ENCODE data around the gene TRAPPC8.
"Not testable (repeated sequence)": the region's sequence is repeated elsewhere in the genome, so short reads cannot be mapped to it uniquely, and the experiment has no call there.

The TRAPPC8 gene, protein sequence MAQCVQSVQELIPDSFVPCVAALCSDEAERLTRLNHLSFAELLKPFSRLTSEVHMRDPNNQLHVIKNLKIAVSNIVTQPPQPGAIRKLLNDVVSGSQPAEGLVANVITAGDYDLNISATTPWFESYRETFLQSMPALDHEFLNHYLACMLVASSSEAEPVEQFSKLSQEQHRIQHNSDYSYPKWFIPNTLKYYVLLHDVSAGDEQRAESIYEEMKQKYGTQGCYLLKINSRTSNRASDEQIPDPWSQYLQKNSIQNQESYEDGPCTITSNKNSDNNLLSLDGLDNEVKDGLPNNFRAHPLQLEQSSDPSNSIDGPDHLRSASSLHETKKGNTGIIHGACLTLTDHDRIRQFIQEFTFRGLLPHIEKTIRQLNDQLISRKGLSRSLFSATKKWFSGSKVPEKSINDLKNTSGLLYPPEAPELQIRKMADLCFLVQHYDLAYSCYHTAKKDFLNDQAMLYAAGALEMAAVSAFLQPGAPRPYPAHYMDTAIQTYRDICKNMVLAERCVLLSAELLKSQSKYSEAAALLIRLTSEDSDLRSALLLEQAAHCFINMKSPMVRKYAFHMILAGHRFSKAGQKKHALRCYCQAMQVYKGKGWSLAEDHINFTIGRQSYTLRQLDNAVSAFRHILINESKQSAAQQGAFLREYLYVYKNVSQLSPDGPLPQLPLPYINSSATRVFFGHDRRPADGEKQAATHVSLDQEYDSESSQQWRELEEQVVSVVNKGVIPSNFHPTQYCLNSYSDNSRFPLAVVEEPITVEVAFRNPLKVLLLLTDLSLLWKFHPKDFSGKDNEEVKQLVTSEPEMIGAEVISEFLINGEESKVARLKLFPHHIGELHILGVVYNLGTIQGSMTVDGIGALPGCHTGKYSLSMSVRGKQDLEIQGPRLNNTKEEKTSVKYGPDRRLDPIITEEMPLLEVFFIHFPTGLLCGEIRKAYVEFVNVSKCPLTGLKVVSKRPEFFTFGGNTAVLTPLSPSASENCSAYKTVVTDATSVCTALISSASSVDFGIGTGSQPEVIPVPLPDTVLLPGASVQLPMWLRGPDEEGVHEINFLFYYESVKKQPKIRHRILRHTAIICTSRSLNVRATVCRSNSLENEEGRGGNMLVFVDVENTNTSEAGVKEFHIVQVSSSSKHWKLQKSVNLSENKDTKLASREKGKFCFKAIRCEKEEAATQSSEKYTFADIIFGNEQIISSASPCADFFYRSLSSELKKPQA (N-terminal part only)

DNA sequence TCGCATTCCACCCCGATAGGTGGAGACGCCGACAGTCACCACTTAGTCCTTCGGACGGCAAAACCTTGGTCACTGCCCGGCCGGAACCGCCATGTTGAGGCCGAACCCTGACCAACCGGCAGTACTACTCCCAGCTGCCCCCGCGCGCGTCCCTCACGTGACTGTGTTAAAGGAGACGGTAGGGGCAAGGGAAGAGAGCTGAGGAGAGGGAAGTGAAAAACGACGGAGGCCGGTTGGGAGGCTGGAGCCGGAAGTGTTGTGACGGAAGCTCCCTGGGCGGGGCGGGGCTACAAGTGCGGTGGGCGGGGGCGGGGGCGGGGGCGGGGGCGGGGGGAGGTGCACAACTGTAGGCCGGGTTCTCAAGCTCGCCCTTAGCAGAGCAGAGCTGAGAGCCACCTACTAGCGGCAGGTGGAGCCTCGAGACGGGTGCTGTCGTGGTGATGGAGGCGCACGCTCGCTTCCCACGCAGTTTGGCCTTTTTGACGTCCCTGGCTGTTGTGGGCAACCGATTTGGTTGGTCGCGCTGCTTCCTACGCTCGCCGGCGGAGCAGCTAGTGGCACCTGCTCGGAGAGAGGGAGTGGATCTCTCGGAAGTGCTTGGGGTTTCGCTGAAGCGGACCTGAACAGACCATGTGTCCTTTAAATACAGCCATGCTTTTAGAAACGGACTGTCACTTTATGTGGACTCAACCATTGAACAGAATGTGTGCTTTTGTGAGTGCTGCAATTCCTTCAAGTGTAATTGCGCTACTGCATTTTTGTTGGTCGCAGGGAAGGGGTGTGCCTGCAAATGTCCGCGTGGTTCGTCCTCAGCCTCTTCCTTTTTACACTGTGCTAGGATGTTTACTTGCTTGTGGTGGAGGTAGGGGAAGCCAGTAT, at the start of gene TRAPPC8:
Gene TRAPPC8, minus strand, starts transcription at position 130 of the 879 bp plus-strand sequence. CDS start 364 bp downstream, outside the sequence.
- peak; percentile 95 for DNase-seq

DNA sequence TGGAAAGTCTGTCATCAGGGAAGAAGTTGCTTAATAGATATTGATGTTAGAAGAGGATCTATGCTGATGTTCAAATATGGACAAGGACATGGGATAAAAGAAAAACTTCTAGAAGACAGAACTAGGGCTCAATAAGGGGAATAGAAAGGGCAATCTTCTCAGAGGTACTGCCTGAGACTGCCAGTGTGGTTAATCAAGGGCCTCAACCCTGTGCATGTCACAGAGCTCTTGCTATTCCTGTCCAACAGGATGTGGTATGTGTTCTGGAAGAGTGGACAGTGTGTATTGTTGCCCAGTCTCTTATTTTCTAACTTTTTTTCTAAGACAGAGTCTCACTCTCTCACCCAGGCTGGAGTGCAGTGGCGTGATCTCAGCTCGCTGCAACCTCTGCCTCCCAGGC, 47.9 kb upstream of the TRAPPC8 start:
- DNase-seq = no peak

DNA sequence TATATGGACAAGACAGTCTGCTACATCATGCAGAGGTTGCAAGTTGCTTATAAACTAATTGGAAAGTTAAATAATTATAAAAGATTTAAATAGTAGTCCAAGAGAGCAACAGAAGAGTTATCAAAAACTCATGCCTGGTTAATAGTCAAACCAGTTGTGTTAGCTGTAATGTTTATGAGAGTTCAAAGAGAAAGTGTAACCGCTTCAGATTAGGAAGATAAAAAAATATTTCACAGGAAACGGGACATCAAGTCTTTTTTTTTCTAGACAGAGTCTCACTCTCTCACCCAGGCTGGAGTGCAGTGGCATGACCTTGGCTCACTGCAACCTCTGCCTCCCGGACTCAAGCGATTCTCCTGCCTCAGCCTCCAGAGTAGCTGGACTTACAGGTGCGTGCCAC, 41.0 kb upstream of the TRAPPC8 start:
- peak; percentile 41 for DNase-seq

DNA sequence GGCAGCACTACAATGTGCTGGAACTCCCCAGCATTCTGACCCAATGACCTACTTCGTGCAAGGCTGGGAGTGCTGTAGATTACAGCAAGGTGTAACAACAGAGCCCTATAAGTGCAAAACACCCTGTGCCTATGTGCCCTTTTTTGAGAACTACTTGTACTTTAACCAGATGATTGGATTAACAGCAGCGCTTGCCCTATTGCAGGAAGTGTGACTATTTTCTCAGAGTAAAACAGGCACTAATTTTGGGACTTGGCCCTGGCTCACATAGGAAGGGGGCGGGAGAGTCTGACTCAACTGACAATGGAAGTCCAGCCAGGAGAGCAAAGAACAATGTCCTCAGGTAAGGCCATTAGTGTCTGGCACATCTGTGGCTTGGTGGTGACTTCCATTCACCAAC, 40.1 kb upstream of the TRAPPC8 start:
- DNase-seq = no peak

DNA sequence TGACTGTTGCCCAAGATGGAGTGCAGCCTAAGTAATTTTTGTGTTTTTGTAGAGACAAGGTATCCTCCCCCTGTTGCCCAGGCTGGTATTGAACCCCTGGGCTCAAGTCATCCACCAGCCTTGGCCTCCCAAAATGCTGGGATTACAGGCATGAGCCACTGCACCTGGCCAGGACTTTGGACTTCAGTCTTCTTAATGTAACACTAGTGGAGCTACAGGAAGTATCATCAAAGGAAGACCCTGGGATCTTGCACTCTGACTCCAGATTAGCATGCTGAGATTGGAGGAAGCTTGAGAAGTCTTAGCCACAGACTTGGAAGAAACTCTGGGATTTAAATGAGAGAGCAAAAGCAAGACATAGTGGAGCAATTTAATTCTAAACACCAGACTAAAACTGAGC, 37.9 kb upstream of the TRAPPC8 start:
- no peak for DNase-seq

DNA sequence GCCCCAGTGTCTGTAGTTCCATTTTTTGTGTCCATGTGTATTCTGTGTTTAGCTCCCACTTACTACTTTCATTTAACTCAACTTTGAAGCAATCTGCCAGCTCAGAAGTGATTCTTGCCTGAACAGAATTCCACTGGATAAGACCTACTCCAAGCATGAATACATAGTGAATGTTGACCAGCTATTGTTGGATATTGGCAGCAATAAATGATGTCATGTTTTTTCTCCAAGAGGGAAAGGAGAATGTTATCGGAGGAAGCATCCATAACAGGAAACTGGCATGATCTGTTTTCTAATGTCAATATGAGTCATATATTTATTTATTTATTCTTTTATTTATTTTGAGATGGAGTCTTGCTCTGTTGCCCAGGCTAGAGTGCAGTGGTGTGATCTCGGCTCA, 36.8 kb upstream of the TRAPPC8 start:
- DNase-seq = no peak

DNA sequence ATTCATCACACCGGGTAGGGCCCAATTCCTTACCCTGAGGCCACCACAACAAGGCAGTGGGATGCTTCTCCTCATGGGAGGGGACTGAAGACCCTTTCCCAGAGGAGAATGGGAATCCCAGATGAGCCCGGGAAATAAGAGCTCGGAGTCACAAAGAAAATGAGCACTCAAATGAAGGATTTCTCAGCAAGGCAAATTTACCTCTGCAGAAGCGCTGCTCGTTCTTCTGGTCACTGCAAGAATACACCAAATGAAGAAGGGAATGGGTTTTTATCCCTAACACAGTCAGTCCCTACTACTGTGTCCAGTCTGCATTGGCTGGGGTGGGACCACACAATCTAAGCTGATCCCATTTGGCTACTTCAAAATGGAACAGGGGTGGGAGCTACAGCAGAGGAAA, 35.7 kb upstream of the TRAPPC8 start:
- DNase-seq = no peak

DNA sequence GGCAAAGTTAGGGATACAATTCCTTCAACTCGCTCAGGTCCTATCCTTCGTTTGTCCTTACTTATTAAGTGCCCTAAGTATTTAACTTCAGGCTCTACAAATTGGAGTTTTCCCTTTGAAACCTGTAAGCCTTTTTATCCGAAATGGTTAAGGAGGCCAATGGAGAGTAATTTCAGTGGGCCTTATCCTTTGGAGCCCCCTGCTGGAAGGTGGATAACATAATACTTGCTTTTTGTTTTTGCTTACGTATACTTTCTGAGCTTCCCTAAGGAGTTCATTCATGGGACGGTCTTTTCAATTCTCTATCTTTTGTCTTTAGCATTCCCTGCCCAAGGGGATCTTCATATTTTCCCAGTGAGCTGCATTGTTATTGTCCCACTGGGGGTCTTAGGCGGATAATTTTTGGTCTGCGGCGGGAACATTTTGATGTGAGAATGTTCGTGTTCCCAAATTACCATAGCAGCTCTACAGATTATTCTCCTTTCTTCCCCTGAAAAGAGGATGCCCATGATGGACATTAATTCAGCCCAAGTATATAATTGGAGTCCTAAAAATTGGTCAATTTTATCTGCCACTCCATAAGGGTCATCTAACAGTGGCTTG, 34.4 kb upstream of the TRAPPC8 start:
- peak; percentile 57 for DNase-seq

DNA sequence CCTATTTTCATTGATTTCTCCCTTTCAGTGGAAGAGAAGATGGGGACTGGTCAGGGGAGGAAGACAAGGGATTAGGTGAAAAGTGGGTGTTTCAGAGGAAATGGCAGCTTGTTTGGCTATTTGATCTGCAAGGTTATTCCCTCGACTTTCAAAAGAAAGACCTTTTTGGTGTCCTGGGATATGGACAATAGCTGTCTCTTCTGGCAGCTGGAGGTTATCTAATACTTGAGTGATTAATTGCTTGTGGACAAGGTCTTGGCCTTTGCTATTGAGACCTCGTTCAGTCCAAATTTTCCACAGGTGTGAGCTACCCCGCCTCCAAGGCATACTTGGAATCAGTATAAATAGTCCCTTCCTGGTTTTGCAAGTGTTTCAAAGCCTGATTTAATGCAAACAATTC, 33.3 kb upstream of the TRAPPC8 start:
- no peak for DNase-seq

DNA sequence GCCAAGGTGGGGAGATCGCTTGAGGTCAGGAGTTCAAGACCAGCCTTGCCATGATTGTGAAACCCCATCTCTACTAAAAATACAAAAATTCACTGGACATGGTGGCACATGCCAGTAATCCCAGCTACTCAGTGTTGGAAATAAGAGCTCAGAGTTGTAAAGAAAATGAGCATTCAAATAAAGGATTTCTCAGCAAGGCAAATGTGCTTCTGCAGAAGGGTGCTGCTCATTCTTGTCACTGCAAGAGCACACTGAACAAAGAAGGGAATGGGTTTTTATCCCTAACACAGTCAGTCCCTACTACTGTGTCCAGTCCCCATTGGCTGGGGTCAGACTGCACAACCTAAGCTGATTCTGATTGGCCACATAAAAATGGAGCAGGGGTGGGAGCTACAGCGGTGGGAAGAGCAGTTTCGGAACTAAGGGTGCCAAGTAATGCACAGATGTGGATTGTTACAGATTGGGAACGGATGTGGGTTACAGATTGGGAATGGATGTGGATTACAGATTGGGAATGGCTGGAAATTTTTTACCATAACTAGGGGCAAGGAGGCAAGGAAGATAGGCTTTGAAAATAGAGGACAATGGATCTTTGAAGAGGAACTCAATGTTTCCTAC, 31.1 kb upstream of the TRAPPC8 start:
- no peak for DNase-seq

DNA sequence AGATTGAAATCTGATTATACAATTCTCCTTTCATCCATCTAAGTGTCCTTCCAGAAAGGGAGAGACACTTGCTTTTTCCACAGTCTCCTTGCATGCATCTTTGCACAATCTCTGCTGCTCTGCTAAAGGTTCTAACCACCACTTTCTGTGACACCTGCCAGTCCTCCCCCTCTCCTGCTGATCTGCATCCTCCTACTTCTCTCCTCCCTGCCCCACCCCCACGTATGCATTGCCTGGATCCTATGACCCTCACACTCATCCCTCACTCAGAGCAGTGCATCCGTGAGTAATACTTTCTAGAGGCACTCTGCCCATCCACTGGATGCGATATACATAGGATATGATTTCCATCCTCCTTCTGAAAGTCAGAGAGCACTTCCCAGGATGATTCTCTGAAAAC, 27.7 kb upstream of the TRAPPC8 start:
- DNase-seq = no peak

DNA sequence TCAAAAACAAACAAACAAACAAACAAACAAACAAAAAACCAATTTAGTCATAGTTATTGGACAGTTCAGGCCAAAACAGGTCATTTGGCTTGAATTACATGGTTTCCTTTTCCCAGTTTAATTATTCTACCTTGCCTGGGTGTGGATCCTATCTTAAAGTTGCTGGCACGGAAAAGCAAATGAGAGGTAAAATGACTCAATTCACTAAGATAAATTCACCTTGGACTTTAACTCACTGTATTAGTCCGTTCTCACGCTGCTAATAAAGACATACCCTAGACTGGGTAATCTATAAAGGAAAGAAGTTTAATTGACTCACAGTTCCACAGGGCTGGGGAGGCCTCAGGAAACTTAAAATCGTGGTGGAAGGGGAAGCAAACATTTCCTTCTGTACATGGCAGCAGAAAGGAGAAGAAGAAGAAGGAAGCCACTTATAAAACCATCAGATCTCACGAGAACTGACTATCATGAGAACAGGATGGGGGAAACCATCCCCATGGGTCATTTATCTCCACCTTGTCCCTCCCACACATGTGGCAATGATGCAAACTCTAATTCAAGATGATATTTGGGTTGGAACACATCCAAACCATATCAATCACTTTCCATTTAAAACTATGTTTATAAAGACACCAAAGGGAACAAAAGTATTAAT, 22.5 kb upstream of the TRAPPC8 start:
- DNase-seq = no peak

DNA sequence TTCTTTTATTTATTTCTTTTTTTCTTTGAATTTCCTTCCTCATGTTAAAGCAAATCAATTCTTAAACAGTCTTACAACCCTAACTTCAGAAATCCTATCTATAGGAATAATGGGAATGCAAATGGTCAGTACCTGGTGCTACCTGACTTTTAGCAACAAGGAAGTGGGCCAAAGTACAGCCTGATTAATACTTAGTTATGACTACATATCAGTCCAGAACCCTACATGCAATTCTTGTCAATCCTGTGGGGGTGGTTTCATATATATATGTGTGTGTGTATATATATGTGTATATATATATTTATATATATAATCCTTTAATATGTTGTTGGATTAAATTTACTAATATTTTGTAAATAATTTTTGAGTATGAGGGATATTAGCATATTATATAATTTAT, 14.8 kb upstream of the TRAPPC8 start:
- no peak for DNase-seq

DNA sequence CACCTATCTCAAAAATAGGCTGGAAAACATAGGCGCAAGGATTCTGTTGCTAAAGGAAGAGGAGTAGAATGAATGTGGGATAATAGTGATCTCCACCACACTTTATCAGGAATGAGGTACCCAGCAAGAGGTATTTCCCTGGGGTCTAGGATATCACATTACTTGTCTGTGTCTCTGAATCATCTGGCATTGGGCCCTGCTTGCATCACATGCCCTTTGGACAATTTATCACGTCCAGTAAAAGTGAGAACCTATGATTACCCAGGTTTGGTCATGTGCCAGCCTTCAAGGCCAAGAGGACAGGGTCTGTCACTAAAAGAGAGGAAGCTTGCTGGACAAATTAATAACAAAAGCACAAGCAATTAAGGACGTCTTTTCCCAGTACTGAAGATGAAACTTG, 11.4 kb upstream of the TRAPPC8 start:
- no peak for DNase-seq

DNA sequence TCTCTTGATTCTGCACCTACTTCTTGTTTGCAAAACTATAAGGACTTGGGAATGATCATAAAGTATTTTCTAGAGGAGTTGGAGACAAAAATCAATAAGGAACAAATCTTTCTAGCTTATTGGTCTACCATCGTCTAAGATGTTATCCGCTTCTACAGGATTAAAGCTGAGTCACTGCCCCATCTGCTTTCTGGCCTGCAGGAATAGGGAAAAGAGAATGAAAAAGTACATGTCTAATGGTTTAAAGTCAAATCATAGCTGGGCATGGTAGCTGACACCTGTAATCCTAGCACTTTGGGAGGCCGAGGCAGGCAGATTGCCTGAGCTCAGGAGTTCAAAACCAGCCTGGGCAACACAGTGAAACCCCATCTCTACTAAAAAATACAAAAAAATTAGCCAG, 10.8 kb upstream of the TRAPPC8 start:
- not testable (repeated sequence) for DNase-seq

DNA sequence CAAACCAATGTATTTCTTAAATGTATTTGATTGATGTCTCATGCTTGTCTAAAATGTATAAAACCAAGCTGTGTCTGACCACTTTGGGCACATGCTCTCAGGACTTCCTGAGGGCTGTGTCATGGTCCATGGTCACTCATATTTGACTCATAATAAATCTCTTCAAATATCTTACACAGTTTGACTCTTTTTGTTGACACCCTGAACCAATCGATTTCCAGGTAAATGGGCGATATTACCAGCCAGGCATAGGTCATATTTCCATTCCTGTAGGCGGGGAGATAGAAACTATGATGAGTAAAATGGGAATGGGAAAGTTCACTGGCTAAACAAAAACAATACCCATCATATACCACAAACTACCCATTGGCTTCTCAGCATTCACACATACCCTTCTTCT, 9.3 kb upstream of the TRAPPC8 start:
- DNase-seq = no peak

DNA sequence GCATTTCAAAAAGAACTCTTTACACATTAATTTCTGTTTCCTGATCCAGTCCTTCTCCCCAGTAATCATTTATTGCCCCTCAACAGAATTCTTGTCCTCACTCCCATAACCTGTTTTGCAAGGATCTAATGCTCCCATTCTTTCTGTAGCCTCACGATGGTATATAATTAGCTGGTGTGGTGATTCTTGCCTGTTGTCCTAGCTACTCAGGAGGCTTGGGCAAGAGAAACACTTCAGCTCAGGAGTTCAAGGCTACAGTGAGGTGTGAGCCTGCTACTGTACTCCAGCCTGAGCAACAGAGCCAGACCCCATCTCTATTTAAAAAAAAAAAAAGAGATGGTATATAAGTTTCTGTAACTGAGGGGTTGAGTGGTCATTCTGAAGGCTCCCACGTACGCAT, 7.7 kb upstream of the TRAPPC8 start:
- no peak for DNase-seq

DNA sequence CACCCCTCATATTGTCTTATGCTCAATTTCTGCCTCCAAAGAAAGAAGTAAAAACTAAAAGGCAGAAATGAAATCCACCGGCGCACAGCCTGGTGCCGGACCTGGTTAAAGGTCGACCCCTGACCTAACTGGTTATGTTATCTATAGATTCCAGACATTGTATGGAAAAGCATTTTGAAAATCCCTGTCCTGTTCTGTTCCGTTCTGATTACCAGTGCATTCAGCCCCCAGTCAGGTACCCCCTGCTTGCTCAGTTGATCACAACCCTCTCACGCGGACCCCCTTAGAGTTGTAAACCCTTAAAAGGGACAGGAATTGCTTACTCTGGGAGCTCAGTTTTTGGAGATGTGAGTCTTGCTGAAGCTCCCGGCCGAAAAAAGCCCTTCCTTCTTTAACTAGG, 5.4 kb upstream of the TRAPPC8 start:
- DNase-seq = not testable (repeated sequence)

DNA sequence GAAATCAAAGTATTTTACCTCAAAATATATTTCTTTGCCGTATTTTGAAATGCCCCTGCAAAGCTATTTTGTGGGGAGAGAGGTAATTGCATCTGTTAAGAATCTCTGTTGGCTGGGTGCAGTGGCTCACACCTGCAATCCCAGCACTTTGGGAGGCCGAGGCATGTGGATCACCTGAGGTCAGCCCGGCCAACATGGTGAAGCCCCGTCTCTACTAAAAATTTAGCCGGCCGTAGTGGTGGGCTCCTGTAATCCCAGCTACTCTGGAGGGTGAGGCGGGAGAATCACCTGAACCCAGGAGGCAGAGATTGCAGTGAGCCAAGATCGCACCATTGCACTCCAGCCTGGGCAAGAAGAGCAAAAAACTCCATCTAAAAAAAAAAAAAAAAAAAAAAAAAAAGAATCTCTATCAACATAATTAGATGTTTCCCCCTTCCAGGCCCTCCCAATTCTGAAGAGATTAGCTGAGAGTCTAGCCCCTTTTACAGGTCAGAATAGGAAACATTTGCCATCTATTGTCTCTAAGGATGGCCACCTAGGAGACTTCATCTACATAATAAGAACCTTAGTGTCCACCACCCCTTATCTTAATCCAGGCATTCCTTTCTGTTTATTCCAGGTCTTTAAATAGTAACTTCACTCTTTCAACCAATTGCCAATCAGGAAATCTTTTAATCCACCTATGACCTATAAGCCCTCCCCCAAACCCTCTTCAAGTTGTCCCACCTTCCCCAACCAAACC, 3.5 kb upstream of the TRAPPC8 start:
- DNase-seq = no peak
